ENCODE results near the gene KIF26A.
"Not testable (repeated sequence)": the region's sequence is repeated elsewhere in the genome, so short reads cannot be mapped to it uniquely, and the experiment has no call there.

The KIF26A gene

DNA sequence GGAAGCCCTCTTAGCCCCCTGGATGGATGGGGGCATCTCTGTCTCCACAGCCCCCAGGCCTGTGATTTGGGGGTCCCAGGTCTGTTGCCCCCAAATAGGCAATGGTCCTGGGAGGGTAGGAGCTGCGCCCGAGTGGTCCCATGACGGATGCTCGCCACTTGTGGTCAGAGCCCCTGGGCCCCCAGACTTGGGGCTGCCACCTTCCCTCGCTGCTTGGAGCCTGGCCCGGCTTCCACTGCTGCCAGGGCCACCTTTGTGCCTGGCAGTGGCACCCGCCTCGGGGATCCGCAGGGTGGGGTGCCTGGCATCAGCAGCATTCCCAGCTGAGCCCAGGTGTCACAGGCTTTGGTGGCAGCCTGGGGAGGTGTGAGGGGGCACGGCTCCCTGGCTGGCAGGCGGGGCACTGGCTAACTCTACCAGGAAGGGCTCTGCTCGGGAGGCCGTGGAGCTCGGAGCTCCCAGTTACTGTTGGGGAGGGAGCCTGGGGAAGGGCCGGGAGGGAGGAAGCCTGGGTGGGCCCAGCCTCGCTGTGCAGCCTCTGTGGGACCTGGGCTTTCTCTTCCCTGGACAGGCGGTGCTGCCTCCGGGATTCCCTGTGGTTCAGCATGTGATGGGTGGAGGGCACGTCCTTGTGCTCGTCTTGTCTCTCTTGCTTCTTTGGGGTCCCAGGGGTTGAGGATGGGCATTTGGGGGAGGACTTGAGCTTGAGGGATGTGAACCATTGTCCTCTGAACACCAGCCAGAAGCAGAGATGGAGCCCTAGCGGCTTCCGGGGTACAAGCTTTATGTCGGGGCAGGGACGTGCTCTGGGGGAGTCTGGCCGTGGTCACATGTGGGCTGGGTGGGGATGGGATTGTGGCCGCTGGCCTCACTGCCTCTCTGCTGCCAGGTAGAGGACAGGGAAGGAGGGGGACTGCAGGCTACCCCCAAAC is 5.4 kb downstream of the KIF26A start:
- DNase-seq (ENCODE audit: low read depth), result no peak

DNA sequence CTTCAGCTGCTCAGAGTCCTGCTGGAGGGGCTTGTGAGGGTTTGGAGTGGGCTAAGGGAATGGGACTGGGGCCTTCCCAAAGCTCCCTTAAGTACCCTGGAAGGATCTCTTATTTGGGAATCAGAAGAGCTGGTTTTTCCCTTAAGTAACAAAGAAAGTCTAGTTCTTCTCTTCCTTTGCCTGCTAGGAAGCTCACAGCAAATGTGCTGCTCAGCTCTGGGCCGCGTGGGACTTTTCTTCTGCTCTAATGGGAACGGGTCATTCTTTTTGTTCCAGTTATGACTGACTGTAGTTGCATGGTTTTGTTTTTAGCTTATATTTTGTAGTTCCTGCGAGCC is 6.0 kb downstream of the KIF26A start:
- no peak for DNase-seq (ENCODE audit: low read depth)

DNA sequence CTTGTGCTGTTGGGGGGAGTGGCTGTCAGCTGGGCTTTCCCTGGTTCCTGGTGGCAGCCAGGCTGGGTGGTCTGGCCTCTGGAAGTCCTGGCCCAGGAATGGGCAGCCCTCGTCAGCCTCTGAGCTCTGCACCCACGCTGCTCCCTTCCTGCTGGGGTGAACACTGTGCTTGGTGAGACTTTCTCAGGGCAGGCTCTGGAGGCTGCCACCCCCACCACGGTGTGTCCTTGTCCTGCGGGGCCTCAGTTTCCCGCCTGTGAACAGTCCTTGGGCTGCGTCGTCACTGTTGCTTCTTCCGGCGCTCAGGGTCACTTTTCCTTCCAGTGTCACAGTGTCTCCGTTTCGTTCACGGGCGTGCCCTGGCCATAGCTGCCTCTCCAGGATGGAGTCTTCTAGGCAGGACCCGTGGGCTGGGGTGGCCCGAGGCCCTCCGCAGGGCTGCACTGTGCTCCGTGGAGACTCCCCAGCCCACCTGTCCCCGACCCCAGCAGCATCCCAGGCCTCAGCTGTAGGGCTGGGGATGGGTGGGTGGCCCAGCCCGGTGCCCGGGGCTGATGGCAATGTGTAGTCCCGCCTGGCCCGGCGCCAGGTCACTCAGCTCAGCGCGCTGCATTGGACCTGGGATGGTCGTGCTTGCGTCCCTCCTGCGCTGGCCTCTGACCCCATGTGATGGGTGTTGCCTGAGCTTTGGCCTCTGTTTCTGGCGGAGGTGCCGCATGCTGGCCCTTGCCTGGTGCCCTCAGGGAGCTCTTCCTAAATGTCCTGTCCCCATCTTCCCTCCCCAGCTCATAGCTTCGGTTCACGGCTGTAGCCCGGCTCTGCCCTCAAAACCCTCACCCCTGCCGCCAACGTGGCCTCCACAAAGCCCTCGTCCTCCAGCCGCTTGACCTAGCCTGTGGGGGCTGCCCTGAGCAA is 6.8 kb downstream of the KIF26A start:
- no peak for DNase-seq (ENCODE audit: low read depth)

DNA sequence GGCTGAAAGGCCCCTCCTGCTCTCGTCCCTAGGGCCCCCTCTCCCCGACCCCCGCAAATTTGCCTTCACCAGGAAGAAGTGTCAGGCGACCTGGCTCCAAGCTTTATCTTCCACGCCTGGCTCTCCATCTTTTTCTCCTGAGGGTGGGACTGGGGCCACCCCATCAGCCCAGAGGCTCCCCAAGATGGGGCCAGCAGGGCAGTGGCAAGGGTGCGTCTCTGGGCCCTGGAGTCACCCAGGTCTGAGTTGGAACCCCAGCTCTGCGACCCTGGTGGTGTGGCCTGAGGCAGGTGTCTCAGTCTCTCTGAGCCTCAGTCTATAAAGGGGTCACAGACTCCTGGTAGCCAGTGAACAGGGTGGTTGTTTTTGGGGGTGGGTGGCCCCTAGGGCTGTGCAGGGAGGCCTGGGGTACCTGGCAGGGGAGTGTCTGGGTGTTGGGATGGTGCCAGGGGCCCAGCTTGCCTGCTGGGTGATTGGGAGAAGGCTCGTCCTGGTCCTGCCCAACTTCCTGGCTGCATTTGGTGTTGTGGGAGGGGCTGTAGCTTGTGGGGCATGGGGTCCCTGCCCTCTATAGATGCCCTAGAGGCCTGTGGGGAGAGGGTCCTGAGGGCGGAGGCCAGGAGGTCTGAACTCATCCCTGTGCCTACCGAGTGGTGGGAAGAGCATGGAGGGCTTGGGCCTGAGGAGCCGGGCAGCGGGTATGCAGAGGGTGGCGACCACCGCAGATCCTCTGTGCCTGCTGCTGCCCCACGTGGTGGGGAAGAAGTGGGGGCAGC is 7.6 kb downstream of the KIF26A start:
- DNase-seq (ENCODE audit: low read depth), result no peak

DNA sequence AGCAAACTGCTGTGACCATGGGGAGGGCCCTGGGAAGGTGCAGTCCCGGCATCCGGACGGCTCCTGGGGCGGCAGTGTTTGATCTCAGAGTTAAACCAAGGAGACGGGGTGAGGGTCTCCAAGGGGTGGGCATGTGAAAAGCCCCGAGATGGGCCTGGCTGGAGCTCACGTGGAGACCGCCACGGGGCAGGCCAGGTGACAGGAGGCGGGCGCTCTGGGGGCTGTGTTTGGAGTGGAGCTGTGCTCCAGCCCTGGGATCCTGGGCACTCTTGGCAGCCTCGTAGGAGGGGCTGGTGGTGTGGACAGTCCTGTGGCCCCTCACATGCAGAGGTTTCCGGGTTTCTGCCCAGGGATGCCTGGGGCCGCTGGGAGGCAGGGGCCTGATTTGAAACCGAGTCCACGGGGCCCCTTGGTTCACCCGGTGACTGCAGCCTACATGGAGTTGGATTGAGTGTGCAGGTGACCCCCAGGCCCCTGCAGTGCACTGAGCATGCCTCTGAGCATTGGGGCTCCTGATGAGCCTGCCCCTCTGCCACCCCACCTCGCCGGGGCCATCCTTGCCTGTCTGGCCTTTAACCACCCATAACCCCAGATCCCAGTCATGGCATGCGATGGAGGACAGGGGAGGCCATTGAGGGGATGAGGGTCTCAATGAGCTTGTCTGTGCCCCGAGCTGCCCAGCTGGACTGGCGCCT is 8.4 kb downstream of the KIF26A start:
- DNase-seq (ENCODE audit: low read depth), result no peak

DNA sequence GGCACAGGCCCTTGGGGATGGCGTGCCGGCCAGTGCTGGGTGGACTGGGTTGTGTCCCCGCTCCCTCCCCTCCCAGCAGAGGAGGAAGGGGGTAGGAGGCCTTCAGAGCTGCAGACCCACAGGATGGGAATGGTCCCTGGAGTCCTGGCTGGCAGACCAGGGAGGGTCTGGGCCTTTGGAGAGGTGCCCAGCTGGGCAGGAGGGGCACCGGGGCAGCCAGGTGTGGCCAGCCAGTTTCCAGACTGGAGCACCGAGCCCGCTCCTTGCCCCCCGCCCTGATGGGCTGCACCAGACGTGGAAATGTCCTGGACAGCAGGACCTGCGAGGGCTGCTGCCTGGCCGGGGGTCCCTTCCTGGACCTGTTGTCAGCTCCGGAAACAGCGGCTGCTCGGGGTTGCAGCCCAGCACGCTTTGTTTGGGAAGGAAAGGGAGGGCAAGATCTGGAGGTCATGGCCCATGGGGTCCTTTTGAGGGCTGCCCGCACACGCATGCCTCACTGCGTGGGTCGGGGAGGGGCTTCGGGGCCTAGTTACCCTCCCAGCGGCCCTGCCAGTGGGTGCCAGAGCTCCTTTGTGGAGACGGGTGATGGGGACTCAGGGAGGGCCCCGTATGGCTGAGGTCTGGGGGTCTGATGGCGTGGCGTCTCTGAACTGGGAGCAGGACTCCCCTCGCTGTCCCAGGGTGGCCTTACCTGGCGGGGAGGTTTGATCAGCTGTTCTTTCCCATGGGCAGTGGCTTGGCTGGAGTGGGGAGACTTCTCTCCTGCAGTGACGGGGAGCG is 9.1 kb downstream of the KIF26A start:
- DNase-seq (ENCODE audit: low read depth), result no peak

DNA sequence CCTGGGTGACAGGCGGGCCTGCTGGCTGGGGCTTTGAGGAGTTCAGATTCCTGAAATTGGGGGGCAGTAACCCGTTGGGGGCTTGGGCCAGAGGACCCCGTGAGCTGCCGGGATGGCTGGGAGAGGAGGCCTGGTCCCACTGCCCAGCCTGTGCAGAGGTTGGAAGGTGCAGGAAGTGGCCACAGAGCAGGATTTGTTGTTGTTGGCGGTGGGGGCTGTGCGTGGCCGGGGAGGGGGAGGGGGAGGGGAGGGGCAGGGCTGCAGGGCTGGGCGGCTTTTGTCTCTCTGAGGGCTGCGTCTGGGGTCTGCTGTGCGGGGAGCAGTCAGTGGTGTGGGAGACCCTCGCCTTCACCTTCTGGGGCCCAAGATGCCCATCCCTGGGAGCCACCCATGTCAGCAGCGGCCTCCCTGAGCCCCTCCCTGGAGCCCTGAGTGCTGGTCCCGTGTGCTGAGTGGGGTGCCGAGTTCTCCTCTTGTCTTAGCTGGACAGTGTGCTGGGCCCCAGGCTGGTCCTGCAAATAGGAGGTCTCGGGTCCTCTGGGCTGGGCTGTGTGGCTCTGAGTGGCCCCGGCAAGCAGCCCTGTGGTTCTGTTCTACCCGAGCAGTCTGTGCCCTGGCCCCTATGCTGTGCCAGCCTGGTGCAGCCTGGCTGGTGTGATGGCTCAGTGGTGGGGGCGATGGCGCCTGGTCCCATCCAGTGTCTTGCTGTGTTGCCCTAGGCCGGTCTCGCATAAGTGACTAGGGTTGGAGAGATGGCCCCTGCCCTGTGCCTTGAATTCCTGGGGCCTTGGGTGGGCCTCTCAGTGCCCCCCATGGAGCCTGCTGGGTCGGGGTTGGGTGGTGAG is 10.3 kb downstream of the KIF26A start:
- DNase-seq (ENCODE audit: low read depth), result no peak

DNA sequence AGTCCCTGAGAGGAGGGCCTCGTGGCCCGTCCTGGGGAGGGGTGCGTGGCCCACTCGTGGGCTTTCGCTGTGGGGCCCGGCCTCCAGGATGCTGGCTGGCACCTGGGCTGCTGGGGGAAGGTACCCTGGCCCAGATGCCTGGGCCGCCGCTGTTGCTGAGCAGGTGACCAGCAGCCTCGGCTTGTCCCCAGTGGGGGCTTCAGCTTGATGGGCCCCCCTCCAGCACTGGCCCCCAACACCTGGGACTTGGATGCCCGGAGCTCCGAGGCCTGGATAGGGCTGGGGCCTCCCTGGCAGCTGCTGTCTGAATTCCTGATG is 10.8 kb downstream of the KIF26A start:
- DNase-seq (ENCODE audit: low read depth), result no peak

DNA sequence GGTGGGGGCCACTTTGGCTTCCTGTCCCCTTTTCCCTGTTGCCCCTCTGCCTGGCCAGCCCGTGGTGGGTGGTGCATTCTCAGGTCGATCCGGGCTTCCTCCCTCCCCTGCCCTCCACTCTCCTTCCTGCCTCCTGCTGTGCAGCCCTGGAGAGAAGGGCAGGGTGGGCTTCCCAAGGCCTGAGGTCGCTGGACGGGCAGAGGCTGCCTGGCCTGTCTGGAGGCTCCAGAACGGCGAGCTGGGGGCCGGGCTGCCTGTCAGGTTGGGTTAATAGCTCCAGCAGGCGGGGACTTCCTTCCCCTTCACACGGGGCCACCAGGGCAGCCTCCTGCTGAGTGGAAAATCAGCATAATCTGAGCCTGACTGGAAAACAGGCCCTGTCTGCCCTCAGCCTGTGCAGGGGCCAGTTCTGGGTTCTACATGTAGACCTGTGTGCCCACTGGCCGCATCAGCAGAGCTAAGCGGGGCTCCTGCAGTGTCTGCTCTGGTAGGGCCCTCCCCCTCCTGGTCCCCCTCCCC is 11.3 kb downstream of the KIF26A start:
- DNase-seq (ENCODE audit: low read depth), result no peak

DNA sequence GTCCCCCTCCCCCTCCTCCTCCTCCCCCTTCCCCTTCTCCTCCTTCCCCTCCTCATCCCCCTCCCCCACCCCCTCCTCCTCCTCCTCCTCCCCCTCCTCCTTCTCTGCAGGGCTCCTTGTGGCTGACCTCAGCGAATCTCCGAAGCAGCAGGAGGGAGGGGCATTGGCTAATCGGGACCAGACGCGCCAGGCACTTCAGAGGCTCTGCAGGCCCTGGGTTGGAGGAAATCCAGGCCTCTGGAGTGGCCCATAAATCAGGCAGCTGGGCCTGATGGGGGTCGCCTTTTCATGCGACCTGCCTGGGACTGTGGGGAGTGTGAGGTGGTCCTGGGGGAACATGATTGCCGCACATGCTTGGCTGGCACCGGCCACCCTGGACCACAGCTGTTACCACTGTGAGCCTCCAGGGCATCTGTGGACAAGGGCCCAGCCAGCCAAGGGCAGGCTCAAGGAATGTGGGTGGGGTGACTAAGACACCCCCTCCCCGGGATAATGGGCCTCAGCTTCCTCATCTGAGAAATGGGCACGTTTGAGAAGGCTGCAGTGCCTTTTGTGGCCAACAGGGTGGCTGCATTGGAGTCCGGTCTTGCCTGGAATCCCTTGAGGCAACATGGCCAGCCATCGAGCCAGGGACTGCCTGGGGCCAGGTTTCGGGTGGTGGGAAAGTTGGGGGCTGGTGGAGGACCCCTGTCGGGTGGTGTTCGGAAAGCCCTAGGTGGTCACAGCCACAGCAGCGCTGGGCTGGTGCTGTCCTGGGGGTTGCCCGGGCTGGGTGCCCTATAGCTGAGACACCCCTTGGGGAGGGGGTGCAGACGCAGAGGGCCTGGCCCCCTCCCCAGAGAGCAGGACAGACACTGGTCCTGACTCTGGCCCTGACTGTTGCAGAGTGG is 12.0 kb downstream of the KIF26A start:
- DNase-seq (ENCODE audit: low read depth), result no peak

DNA sequence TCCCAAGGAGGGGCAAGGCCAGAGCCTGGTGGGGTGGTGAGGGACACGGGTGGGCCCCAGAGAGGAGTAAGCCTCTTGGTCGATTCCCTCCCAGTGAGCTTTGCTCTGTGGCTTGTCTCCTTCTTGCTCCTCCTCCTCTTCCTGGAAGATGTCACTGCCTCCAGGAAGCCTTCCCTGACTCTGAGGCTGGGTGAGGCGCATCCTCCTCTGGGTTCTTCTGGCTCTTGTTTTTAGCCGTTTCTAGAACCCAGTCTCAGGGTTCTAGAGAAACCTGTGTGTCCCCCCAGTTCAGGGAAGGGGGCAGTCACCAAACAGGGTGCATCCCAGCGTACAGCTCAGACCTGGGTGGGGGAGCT is 12.6 kb downstream of the KIF26A start:
- DNase-seq (ENCODE audit: low read depth), result no peak

DNA sequence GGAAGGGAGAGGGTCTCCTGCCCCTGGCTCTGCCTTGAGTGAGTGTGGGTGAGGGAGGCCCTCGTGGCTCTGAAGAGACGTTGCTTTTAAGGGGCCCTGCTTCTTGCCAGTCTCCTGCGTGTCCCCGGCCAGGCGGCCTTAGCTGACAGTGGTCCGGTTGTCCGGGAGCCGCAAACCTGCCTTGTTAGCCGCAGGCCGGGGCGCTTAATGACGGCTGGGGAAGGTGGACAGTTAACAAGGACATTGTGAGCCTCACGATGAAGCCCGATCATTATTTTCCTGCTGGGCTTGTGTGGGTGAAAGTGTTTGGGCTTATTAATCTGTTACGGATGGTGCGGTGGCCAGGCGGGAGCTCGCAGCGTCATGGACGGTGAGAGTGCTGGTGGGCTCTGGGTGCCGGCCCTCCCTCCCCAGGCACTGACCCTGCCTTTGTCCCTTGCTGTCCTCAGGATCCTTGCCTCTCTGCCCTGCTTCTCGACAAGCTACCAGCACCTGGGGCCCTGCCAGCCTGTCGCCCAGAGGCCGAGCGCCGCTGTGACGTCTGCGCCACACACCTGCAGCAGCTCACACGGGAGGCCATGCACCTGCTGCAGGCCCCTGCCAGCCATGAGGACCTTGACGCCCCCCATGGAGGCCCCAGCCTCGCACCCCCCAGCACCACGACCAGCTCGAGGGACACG is 13.3 kb downstream of the KIF26A start:
- no peak for DNase-seq (ENCODE audit: low read depth)

DNA sequence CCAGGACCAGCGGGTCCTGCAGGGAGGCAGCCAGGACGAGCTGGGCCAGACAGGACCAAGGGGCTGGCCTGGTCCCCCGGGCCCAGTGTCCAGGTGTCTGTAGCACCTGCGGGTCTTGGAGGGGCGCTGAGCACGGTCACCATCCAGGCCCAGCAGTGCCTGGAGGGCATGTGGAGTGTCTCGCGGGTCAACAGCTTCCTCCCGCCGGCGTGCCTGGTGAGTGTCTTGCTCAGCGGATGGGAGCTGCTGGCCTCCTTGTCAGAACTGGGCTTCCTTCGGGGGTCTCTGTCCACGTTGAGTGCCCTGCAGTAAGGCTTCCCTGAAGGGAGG is 13.8 kb downstream of the KIF26A start:
- DNase-seq (ENCODE audit: low read depth), result no peak

DNA sequence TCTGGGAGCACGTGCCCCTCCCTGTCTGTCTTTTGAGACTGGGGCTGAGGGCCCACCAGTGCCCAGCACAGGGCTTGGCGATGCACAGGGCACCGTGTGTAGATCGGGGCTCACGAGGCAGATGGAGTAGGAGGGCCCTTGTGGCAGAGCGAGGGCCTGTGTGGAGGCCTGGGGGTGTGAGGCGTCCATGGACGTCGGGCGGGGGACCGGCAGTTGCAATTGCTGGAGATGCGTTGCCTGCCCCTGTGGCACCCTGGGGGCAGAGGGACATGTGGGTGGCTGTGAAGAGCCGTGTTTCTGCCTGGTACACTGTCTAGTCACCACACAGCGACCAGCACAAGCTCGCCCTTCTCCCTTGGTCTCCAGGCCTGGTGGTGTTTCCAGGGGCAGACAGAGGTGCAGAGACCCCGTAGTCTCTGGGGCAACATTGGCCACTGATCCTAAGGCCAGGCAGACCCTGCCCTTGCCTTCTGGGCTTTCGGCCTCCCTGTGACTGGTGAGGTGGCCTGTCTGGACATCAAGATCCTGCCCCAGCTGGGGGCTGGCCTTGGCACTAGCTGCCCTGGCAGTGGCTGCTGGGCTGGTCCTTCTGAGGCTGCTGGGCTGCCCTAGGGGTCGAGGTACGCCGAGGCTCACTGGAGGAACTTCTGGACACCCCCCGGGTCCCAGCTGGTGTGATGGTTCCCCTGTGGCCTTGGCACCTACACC is 14.5 kb downstream of the KIF26A start:
- no peak for DNase-seq (ENCODE audit: low read depth)

DNA sequence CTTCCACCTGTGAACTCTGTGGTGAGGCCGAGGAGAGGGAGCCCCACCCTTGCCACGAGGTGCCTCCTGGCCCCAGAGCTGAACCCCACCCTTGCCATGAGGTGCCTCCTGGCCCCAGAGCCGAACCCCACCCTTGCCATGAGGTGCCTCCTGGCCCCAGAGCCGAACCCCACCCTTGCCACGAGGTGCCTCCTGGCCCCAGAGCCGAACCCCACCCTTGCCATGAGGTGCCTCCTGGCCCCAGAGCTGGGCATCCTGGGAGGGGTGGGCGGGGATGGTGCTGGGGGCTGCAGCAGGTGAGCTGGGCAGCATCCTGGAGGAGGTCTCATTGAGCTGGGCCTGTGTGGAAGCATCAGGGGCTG is 15.0 kb downstream of the KIF26A start:
- DNase-seq (ENCODE audit: low read depth), result not testable (repeated sequence)

DNA sequence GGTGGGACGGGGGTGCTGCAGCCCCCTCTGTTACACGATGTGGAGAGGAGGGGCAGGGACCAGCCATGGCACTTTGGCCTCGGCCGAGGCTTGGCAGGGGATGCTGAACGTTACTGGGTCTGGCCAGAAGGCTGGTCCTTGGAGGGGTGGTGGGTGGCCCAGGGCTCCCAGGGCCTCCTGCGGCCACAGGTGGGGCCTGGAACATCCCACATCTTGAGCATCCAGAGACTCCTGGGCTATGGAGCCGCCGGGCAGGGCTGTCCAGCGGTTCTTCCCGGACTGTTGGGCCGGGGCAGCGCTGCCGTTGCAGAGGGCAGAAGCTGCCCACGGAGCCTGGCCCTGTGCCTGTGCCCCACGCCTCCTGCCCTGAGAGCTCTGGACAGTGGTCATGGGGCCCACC is 15.9 kb downstream of the KIF26A start:
- DNase-seq (ENCODE audit: low read depth), result no peak

DNA sequence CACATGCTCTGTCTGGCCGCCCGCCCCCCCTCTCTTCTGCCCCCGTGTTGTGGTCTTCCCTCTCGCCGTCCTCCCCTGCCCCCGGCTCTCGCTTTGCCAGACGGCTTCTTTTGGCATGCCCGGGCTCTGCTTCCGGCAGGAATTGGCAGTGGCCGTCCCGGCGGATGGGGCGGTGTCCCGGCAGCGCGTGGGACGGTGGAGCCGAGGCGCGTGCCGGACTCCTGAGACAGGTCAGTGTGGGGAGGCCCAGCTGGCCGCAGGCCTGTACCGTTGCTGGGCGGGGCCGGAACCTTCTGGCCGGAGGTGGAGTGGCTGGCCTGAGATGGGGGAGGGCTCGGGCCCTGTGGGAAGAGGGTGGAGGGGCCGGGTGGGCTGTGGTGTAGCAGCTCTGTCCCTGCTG is 17.1 kb downstream of the KIF26A start:
- no peak for DNase-seq (ENCODE audit: low read depth)

DNA sequence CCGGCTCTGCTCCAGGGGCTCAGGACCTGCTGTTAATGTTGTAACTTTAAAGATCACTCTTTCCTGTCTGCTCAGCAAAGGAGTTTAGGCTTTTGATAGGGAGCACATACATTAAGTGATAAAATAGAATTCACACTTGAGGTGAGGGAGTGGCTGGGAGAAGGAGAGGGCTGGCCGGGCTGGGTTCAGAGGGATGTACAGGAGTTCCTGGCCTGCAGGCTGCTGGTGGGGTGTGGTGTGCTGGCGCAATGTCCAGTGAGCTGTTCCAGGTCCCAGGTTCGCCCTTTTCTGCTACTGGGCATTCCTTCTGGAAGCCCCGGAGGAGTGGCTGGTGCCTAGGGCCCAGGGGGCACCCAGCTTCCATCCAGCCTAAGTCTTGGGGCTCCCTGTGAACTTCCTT is 17.8 kb downstream of the KIF26A start:
- no peak for DNase-seq (ENCODE audit: low read depth)

Measured in stimulated activated CD8-positive, alpha-beta memory T cell treated with anti-CD3 and anti-CD28 coated beads, Interleukin-12 subunit alpha, Interleukin-12 subunit beta, amount 100 ng/mL, for 1 hour (primary cell).